ENCODE results near the gene PSEN2.

- TF ChIP-seq CTCF (IDR thresholded peaks at IDR 0.05; ENCODE audit: low read depth, low read length) (no peak), EZH2phosphoT487 (IDR thresholded peaks at IDR 0.05; ENCODE audit: low read depth) (no peak)
These were observed 16.6 kb downstream of the PSEN2 start for GRCh38 chr1:226887006-226887405.
